Adipose tissue (tissue), 3 donors: ENCODE data around the gene C16orf54. TPM values are rescaled to one million over a fixed set of nuclear protein-coding genes. Genes with fewer than 3 reads are reported as not detected.
"Not testable (repeated sequence)": the region's sequence is repeated elsewhere in the genome, so short reads cannot be mapped to it uniquely, and the experiment has no call there.

Experiments
- H3K27ac ChIP-seq: one replicate; pipeline ENCODE4 v1.5.1; 2013; ENCODE audit warnings: low read depth, low read length
- WGBS, 3 donors: extraction: QIAGEN DNeasy Blood & Tissue Kit; methylation state at CpG; one replicate each; pipeline ENCODE4 v1.1.7; 2013; 5-methylcytosine and 5-hydroxymethylcytosine counted together
- polyA plus RNA-seq, 3 donors: library from polyadenylated mRNA; stranded (reverse); fragments of 200-250 nt; gene quantifications; one replicate each; pipeline ENCODE4 v1.2.3, GENCODE V29; 2013
- donor health status: healthy with polysubstance abuse.
- donor health status: Bipolar disorder and iron deficiency.
- donor health status: healthy.

C16orf54 gene
- polyA plus RNA-seq, 3 donors = 0.37 to 2.1 (median 1.6) TPM

DNA sequence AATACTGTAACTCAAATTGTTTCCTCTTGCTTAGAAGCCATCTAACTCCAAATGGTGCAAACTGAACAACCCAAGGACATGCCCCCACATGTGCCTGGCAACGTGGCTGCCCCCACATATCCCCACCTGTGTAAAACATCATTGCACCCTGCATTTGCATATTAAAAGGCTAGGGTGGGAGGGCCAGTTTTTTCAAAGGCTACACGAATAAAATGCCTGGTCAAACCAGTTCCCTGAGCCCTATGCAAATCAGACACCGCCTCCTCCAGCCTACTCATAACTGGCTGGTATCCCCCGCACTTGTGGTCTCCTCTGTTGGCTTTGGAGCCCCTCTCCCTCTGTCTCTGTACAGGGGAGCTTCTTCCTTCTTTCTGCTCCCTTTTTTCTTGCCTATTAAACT lies 26.7 kb downstream of the C16orf54 start:
- H3K27ac ChIP-seq = no peak overlapping the region
- WGBS, 3 donors = 31 to 44% (median 33%) methylated on average over 4 of the region's 4 CpGs

- WGBS, 3 donors = 87 to 92% (median 90%) methylated on average over 7 of the region's 7 CpGs
These were observed 28.7 kb downstream of the C16orf54 start for GRCh38 chr16:29717113-29717512.

DNA sequence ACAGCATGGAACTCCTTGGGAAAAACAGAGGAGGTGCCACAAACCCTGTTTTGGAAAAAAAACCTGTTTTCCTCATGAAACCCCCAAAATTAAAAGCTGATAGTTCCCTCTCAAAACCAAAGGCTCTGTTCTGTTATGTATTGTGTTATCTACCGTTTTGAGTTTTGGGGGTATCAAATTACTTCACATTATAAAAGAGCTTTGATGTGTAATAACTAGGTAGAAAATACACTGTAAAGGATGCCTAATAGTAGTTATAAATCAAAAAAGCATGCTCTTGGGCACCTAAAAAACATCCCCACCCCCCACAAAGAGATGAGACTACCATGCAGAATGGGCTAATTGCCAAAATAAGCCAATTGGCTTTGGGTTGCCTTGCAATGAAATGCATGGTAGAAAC lies 30.8 kb downstream of the C16orf54 start:
- WGBS, 3 donors = 14 to 47% (median 26%) methylated on average over 1 of the region's 1 CpG
- H3K27ac ChIP-seq = no peak overlapping the region

More at GRCh38 chr16:29717113-29717512, 28.7 kb downstream of the C16orf54 start:
- no peak overlapping the region for H3K27ac ChIP-seq

DNA sequence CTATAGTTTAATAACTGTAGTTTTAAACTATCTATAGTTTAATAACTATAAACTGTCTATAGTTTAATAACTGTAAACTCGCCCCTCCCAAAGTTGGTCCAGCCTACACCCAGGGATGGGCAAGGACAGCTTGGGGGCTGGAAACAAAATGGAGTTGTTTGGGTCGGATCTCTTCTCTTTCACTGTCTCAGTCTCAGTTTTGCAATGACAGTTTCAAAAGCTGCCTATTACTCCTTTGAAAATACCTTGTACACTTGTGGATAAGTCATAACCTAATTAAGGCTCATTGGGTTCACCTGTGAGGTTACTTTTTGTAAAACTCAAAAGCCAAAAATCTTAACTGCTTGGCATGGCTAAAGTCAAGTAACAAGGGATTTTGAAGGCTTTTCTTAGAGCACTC lies 31.4 kb downstream of the C16orf54 start:
- WGBS, 3 donors = 77 to 90% (median 86%) methylated on average over 2 of the region's 2 CpGs
- H3K27ac ChIP-seq = no peak overlapping the region

DNA sequence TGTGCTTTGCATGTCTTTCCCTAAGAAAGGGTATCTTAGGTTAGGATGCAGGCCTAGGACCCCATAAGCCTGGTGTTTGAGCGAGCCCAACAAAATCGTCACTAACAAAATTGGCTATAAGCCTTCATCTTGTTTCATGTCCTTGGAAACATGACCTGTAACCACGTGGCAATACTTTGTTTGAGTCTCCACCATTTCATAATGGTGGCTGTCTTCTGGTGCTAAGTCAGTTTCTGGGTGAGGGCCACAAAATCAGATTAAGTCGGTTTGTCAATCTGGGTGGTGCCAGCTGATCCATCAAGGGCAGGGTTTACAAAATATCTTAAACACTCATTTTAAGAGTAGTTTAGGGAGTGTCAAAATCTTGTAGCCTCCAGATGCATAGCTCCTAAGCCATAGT lies 33.0 kb downstream of the C16orf54 start:
- WGBS, 3 donors = 61 to 85% (median 84%) methylated on average over 4 of the region's 4 CpGs
- no peak overlapping the region for H3K27ac ChIP-seq

GRCh38 chr16:29710227-29711219 lies 35.3 kb downstream of the C16orf54 start:
- 42 to 43% (median 42%) methylated on average over 17 of the region's 17 CpGs for WGBS, 3 donors
- H3K27ac ChIP-seq = no peak overlapping the region

GRCh38 chr16:29709657-29710056 lies 36.1 kb downstream of the C16orf54 start:
- 42 to 71% (median 66%) methylated on average over 6 of the region's 6 CpGs for WGBS, 3 donors
- not testable (repeated sequence) for H3K27ac ChIP-seq

- 56 to 73% (median 66%) methylated on average over 16 of the region's 16 CpGs for WGBS, 3 donors
- no peak overlapping the region for H3K27ac ChIP-seq
These were observed 36.7 kb downstream of the C16orf54 start for GRCh38 chr16:29708917-29709600.

DNA sequence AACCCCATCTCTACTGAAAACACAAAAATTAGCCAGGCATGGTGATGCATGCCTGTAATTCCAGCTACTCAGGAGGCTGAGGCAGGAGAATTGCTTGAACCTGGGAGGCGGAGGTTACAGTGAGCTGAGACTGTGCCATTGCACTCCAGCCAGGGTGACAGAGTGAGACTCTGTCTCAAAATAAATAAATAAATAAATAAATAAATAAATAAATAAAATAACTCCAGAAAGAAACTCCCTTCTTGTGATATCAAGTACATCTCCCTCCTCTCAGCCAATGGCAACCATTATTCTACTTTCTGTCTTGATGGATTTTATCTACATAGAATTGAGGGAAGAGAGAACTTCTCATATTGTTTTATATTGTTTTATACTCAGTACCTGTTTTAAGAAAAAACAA lies 38.6 kb downstream of the C16orf54 start:
- not testable (repeated sequence) for H3K27ac ChIP-seq
- WGBS, 3 donors = 95 to 100% (median 100%) methylated on average over 1 of the region's 1 CpG

DNA sequence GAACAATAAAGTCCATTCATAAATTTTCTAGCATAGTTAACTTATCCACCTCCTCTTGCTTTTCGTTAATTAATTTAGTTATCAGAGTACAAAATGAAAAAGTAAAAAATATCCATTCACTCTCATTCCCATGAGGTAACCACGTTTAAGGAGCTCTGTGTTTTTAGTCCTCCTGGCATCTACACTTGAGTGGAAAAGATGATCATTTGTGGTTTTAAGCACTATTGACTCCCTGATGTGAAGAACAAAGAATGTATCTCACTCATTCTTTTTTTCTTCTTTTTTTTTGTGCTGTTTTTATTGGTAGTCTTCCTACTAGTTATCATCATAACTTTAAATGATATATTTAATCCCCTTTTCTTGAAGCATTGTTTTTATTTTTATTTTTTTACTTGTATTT lies 40.8 kb downstream of the C16orf54 start:
- WGBS, 3 donors = 64 to 71% (median 64%) methylated on average over 2 of the region's 2 CpGs

GRCh38 chr16:29702269-29702668 lies 43.5 kb downstream of the C16orf54 start:
- no peak overlapping the region for H3K27ac ChIP-seq
- 46 to 57% (median 46%) methylated on average over 13 of the region's 13 CpGs for WGBS, 3 donors

More for the DNA sequence above, 40.8 kb downstream of the C16orf54 start:
- no peak overlapping the region for H3K27ac ChIP-seq

- 83 to 92% (median 90%) methylated on average over 4 to 5 of the region's 5 CpGs for WGBS, 3 donors
- H3K27ac ChIP-seq = no peak overlapping the region
These were observed 44.6 kb downstream of the C16orf54 start for GRCh38 chr16:29701214-29701555.

DNA sequence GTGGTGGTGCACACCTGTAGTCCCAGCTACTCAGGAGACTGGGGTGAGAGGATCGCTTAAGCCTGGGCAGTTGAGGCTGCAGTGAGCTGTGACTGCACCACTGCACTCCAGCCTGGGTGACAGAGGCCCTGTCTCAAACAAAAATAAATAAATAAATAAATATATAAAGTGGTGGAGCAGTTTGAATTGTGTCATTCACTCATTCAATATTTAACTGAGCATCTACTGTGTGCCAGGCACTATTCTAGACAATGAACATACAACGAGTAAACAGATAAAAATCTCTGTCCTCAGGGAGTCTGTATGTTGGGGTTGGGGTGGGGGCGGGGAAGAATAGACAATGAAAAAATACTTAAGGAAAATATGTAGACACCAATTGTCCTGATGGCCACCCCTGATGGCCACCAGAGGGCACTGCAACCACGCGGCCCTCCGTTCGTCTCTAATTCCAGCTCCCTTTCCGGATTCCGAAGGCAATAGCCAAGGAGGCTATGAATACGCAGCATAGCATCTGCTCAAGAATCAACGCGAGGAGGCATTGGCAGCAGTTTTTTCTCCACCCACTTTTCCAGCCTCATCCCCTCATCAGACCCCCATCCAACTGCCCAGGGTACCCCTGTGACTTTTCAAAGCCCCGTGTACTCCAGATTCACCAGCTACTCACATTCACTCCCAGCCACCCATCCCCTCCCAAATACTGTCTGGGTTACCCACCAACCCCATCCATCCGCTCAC lies 45.4 kb downstream of the C16orf54 start:
- 13 to 16% (median 16%) methylated on average over 14 of the region's 14 CpGs for whole genome bisulfite sequencing, 3 donors
- no peak overlapping the region for H3K27ac ChIP-seq

GRCh38 chr16:29699324-29700219 lies 46.2 kb downstream of the C16orf54 start:
- WGBS, 3 donors = 65 to 80% (median 72%) methylated on average over 11 of the region's 11 CpGs
- H3K27ac ChIP-seq = no peak overlapping the region

- no peak overlapping the region for H3K27ac ChIP-seq
- 89 to 92% (median 90%) methylated on average over 17 of the region's 17 CpGs for WGBS, 3 donors
These were observed 47.1 kb downstream of the C16orf54 start for GRCh38 chr16:29698484-29699323.

- WGBS, 3 donors = 82 to 93% (median 91%) methylated on average over 2 of the region's 2 CpGs
These were observed 47.7 kb downstream of the C16orf54 start for GRCh38 chr16:29698042-29698441.

GRCh38 chr16:29697391-29697790 lies 48.4 kb downstream of the C16orf54 start:
- WGBS, 3 donors = 94 to 97% (median 96%) methylated on average over 7 of the region's 7 CpGs
- no peak overlapping the region for H3K27ac ChIP-seq

More at GRCh38 chr16:29698042-29698441, 47.7 kb downstream of the C16orf54 start:
- no peak overlapping the region for H3K27ac ChIP-seq
